Measurements from ENCODE around the gene ESAM.

- TF ChIP-seq EZH2 (IDR thresholded peaks at IDR 0.05; ENCODE audit: borderline replicate concordance, low read length) (no peak), CTCF (conservative IDR thresholded peaks at IDR 0.05 in 1 of 2, IDR thresholded peaks at IDR 0.05 in 1 of 2; ENCODE audit: extremely low read depth in 1 of 2, insufficient read depth in 1 of 2, low read depth in 1 of 2, low read length in 2 of 2) (no peak)
Measured at GRCh38 chr11:124738713-124739478, 23.2 kb downstream of the ESAM start.
